T-helper 2 cell treated with Interferon-gamma antibody and Interleukin-4, amounts not matched to agents 5 μg/mL and 100 μg/mL, for 36 hours (primary cell): Measurements from ENCODE around the gene RASL12.
"Not testable (repeated sequence)": the region's sequence is repeated elsewhere in the genome, so short reads cannot be mapped to it uniquely, and the experiment has no call there.

Experiments
- DNase-seq: peaks from one replicate; pipeline ENCODE4 v3.0.0; 2021; ENCODE audit warnings: low spot score
- H3K27ac Mint-ChIP-seq: one replicate; pipeline ENCODE4 v1.8.0; 2021; ENCODE audit warnings: mild to moderate bottlenecking, mixed read lengths
- H3K27me3 Mint-ChIP-seq: one replicate; pipeline ENCODE4 v1.8.0; 2021; ENCODE audit warnings: low read depth, mixed read lengths
- H3K36me3 Mint-ChIP-seq: one replicate; pipeline ENCODE4 v1.8.0; 2021; ENCODE audit warnings: low read depth, mixed read lengths
- H3K4me1 Mint-ChIP-seq: one replicate; pipeline ENCODE4 v1.8.0; 2021; ENCODE audit warnings: low read depth, mixed read lengths
- H3K4me3 Mint-ChIP-seq: one replicate; pipeline ENCODE4 v1.8.0; 2022; ENCODE audit warnings: mild to moderate bottlenecking, moderate library complexity, mixed read lengths
- H3K9me3 Mint-ChIP-seq: one replicate; pipeline ENCODE4 v1.8.0; 2021; ENCODE audit warnings: mixed read lengths

RASL12 gene

GRCh38 chr15:65067645-65068402 lies at the start of gene RASL12:
RASL12 (minus strand) TSS chr15:65067991; CDS start chr15:65067835, 156 bp downstream.
- peaks cover 5% of the 10 kb centered on the region for H3K4me1 Mint-ChIP-seq
- no peak within 1 kb of the TSS for H3K27ac Mint-ChIP-seq
- H3K4me3 Mint-ChIP-seq = peak within 1 kb of the TSS; percentile 40
- no peaks in the 10 kb centered on the region for H3K9me3 Mint-ChIP-seq
- H3K27me3 Mint-ChIP-seq = peaks cover 44% of the 10 kb centered on the region
- DNase-seq = no peak
- no peaks in the 10 kb centered on the region for H3K36me3 Mint-ChIP-seq

- H3K4me1 Mint-ChIP-seq = no peaks in the 10 kb centered on the region
- no peaks in the 10 kb centered on the region for H3K9me3 Mint-ChIP-seq
- H3K27ac Mint-ChIP-seq = no peak overlapping the region
- no peak overlapping the region for H3K4me3 Mint-ChIP-seq
- H3K27me3 Mint-ChIP-seq = no peaks in the 10 kb centered on the region
- DNase-seq = no peak
- H3K36me3 Mint-ChIP-seq = peaks cover 33% of the 10 kb centered on the region
Measured at GRCh38 chr15:65115542-65115941, 47.8 kb upstream of the RASL12 start.

GRCh38 chr15:65115086-65115485 lies 47.3 kb upstream of the RASL12 start, which contains the start of gene UBAP1L:
UBAP1L (minus strand) TSS chr15:65115200; CDS start chr15:65106215, 8,985 bp downstream.
- H3K4me3 Mint-ChIP-seq = no peak within 1 kb of the TSS
- DNase-seq = no peak
- H3K27me3 Mint-ChIP-seq = no peaks in the 10 kb centered on the region
- no peaks in the 10 kb centered on the region for H3K9me3 Mint-ChIP-seq
- H3K27ac Mint-ChIP-seq = no peak within 1 kb of the TSS
- H3K4me1 Mint-ChIP-seq = no peaks in the 10 kb centered on the region
- H3K36me3 Mint-ChIP-seq = peaks cover 33% of the 10 kb centered on the region

GRCh38 chr15:65110676-65111292 lies 43.0 kb upstream of the RASL12 start:
- no peak overlapping the region for H3K27ac Mint-ChIP-seq
- H3K4me3 Mint-ChIP-seq = no peak overlapping the region
- H3K36me3 Mint-ChIP-seq = peaks cover 20% of the 10 kb centered on the region
- DNase-seq = no peak
- H3K27me3 Mint-ChIP-seq = no peaks in the 10 kb centered on the region
- H3K4me1 Mint-ChIP-seq = peaks cover 3% of the 10 kb centered on the region
- H3K9me3 Mint-ChIP-seq = no peaks in the 10 kb centered on the region

- Mint-ChIP-seq H3K27ac (no peak overlapping the region), H3K4me3 (no peak overlapping the region), H3K4me1 (peaks cover 4% of the 10 kb centered on the region), H3K9me3 (no peaks in the 10 kb centered on the region), H3K27me3 (no peaks in the 10 kb centered on the region), H3K36me3 (peaks cover 18% of the 10 kb centered on the region)
- no peak for DNase-seq
Measured at GRCh38 chr15:65106011-65106590, 38.3 kb upstream of the RASL12 start.

- Mint-ChIP-seq H3K27ac (no peak overlapping the region), H3K4me1 (peaks cover 4% of the 10 kb centered on the region), H3K27me3 (no peaks in the 10 kb centered on the region), H3K4me3 (no peak overlapping the region), H3K9me3 (no peaks in the 10 kb centered on the region), H3K36me3 (peaks cover 17% of the 10 kb centered on the region)
- no peak for DNase-seq
Measured at GRCh38 chr15:65105038-65105437, 37.2 kb upstream of the RASL12 start.

- DNase-seq = no peak
- Mint-ChIP-seq H3K4me3 (no peak overlapping the region), H3K27me3 (no peaks in the 10 kb centered on the region), H3K4me1 (peaks cover 4% of the 10 kb centered on the region), H3K9me3 (no peaks in the 10 kb centered on the region), H3K27ac (no peak overlapping the region), H3K36me3 (peaks cover 25% of the 10 kb centered on the region)
Measured at GRCh38 chr15:65102912-65103311, 35.1 kb upstream of the RASL12 start.

- Mint-ChIP-seq H3K36me3 (peaks cover 24% of the 10 kb centered on the region), H3K27me3 (no peaks in the 10 kb centered on the region), H3K4me3 (no peak overlapping the region), H3K4me1 (peaks cover 4% of the 10 kb centered on the region), H3K27ac (no peak overlapping the region), H3K9me3 (no peaks in the 10 kb centered on the region)
- DNase-seq = no peak
Measured at GRCh38 chr15:65101891-65102708, 34.3 kb upstream of the RASL12 start.

GRCh38 chr15:65101411-65101890 lies 33.7 kb upstream of the RASL12 start:
- Mint-ChIP-seq H3K27me3 (no peaks in the 10 kb centered on the region), H3K9me3 (no peaks in the 10 kb centered on the region), H3K4me3 (no peak overlapping the region), H3K36me3 (peaks cover 23% of the 10 kb centered on the region), H3K27ac (no peak overlapping the region), H3K4me1 (peaks cover 4% of the 10 kb centered on the region)
- DNase-seq = peak; percentile 28

GRCh38 chr15:65100442-65100841 lies 32.7 kb upstream of the RASL12 start:
- H3K4me1 Mint-ChIP-seq = peaks cover 1% of the 10 kb centered on the region
- no peak overlapping the region for H3K4me3 Mint-ChIP-seq
- H3K27me3 Mint-ChIP-seq = no peaks in the 10 kb centered on the region
- no peak overlapping the region for H3K27ac Mint-ChIP-seq
- no peak for DNase-seq
- H3K36me3 Mint-ChIP-seq = peaks cover 18% of the 10 kb centered on the region
- no peaks in the 10 kb centered on the region for H3K9me3 Mint-ChIP-seq

- H3K27me3 Mint-ChIP-seq, H3K27ac Mint-ChIP-seq, H3K4me3 Mint-ChIP-seq, H3K4me1 Mint-ChIP-seq, H3K9me3 Mint-ChIP-seq, DNase-seq: not testable (repeated sequence)
- H3K36me3 Mint-ChIP-seq = peaks cover 15% of the 10 kb centered on the region
Measured at GRCh38 chr15:65099801-65100200, 32.0 kb upstream of the RASL12 start.

- Mint-ChIP-seq H3K27ac (no peak overlapping the region), H3K4me3 (no peak overlapping the region), H3K9me3 (no peaks in the 10 kb centered on the region), H3K4me1 (peaks cover 1% of the 10 kb centered on the region), H3K27me3 (no peaks in the 10 kb centered on the region), H3K36me3 (peaks cover 15% of the 10 kb centered on the region)
- no peak for DNase-seq
Measured at GRCh38 chr15:65099336-65099735, 31.5 kb upstream of the RASL12 start.

- Mint-ChIP-seq H3K4me1 (peaks cover 1% of the 10 kb centered on the region), H3K36me3 (peaks cover 15% of the 10 kb centered on the region), H3K27ac (no peak overlapping the region), H3K4me3 (no peak overlapping the region), H3K9me3 (no peaks in the 10 kb centered on the region), H3K27me3 (no peaks in the 10 kb centered on the region)
- no peak for DNase-seq
Measured at GRCh38 chr15:65097651-65098263, 30.0 kb upstream of the RASL12 start.
